Subcutaneous adipose tissue (tissue), 4 donors: ENCODE data around the gene GNAQ. TPM values are rescaled to one million over a fixed set of nuclear protein-coding genes. Genes with fewer than 3 reads are reported as not detected.

ENCODE experiments used
- total RNA-seq, 4 donors: library from RNA; depleted of rRNA; stranded (reverse); fragments of >200 nt; gene quantifications; one replicate each; pipeline ENCODE4 v1.1.0, GENCODE V29; 2016
- TF ChIP-seq, protein P1 (sequence below): fragments of 450-650 bp; IDR thresholded peaks from one replicate; pipeline ENCODE4 v1.5.1; 2016; ENCODE audit warnings: low read depth, mild to moderate bottlenecking, control low read depth, antibody characterized with exemption, moderate library complexity

GNAQ gene
- total RNA-seq, 4 donors from 2014 or later = 41.8 to 100 (median 45.5) TPM

DNA sequence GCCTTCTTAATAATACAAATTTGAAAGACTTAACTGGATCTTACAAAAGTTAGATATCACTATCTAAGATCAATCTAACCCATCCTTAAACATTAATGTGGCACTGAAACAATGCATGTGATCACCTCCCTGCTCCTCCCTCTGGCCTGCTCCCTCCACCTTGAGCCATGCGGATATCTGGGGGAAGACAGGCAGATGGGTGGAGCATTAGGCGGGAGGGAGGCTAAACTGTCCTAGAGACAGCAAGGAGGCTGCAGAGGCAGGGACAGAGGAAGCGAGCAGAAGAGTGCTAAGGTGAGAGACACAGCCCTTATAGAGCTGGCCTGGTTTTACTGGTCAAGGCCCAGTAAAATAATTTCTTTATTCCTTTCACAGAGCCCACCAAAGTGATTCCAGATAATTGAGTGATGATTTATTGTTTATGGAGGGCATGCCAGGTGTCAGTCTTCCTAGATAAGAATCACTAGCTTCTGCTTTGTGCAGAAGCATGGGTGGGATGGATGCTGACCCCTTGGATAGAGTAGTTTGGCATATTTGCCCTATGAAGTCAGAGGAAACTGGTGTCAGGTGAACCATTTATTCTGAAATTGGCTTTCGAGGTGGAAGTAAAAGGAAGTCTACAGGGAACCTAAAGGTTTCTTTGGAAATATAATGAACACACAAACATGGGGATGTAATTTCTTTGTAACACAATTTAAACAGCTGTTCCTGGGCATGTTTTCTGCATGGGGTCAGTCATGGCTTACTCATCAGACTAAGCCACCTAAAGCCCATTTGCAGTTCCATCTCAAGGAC lies 188.3 kb downstream of the GNAQ start:
- TF ChIP-seq, protein P1, sequence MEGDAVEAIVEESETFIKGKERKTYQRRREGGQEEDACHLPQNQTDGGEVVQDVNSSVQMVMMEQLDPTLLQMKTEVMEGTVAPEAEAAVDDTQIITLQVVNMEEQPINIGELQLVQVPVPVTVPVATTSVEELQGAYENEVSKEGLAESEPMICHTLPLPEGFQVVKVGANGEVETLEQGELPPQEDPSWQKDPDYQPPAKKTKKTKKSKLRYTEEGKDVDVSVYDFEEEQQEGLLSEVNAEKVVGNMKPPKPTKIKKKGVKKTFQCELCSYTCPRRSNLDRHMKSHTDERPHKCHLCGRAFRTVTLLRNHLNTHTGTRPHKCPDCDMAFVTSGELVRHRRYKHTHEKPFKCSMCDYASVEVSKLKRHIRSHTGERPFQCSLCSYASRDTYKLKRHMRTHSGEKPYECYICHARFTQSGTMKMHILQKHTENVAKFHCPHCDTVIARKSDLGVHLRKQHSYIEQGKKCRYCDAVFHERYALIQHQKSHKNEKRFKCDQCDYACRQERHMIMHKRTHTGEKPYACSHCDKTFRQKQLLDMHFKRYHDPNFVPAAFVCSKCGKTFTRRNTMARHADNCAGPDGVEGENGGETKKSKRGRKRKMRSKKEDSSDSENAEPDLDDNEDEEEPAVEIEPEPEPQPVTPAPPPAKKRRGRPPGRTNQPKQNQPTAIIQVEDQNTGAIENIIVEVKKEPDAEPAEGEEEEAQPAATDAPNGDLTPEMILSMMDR = no peak

DNA sequence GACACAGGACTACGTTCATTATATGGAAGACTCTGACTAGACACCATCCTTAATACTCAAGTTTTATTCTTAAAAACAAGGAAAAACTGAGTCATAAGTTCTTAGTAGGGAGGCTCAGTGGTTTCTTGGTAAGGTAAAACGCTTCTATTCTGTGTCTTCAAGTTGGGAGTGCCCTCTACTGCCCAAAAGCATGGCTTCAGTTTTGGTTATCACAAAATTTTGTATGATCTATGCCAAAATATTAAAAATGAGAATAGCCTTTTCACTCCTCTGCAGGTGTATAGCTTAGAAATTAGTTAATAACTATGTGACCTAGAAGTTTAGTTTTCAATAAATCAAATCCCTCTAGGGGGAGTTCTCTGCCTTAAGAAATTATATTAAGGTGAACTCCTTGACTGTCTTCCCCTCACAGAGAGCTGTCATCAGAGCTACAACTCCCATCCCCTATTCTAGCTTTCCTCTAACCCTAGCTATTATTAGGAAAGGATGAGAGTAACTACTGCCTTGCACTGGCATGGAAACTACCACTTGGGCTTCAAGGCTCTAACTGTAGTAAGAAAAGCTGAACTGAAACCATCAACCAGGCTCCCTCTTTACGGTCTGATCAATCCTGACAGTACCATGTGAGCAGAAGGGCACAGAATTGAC lies 189.7 kb downstream of the GNAQ start:
- TF ChIP-seq, protein P1 = no peak

DNA sequence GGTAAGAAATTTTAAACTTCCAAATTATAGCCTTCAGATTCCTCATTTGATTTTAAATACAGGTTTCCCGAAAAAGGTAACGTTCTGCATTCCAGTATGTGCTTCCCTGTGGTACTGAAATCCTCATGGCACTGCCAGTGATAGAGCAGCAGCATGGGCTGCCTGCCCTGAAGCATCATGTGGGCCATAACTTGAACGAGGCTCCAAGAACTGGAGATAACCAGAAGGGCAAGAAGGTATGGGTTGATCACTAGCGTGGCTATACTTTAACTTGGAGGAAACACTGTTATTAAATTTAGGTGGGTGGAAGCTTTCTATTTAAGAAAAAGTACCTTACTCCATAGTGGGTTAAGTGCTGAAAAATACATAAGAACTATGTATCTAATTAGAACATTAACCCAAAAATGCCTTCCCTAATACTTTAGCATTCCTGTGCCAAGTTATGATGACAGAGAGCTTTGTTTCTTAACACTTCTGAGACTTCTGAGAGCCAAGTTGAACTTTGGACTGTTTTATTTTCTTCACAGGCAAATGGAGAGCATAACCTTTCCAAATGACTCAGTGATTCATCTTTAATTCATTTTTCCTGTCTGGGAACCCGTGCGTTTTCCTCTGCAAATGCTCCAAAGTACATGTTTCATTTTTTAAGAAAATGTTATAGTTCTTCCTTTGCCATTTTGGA lies 192.0 kb downstream of the GNAQ start:
- TF ChIP-seq, protein P1 = no peak

DNA sequence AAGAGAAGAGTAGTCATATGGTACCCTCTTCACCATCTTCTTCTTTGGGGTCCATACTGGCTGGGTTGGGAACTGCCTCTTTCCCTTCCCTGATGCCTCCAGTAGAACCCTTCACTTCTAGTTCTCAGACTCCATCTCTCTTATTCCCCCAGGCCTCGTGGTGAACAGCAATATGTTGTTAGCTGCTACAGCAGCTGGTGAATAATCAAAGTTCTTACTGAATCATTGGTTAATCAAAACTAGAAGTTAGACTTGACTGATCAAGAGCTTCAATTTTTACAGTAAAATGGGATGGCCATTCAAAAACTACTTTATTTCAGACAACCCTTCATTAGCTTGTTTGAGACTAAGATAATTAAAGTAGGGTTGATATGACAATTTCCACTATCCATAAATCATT lies 192.6 kb downstream of the GNAQ start:
- TF ChIP-seq, protein P1 = no peak

DNA sequence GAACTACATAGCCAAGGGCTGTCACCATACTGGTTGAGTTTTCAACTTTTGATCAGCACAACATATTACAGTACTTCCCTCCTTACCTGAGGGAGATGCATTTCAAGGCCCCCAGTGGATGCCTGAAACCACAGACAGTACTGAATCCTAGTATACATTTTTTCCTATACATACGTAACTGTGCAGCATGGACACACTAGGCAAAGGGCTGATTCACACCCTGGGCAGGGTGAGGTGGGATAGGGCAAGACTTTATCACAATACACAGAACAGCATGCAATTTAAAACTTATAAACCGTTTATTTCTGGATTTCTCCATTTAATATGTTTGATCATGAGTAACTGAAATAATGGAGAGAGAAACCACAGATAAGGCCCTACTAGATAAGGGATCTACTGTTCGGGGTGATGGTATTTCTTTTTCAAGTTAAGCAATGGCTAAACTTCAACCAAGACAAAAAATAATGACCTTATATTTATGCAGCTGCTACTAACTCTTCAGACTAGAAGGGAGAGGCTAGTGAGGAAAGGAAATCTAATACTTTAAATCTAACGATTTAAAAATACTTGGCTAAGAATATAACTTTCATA lies 196.6 kb downstream of the GNAQ start:
- TF ChIP-seq, protein P1 = no peak

DNA sequence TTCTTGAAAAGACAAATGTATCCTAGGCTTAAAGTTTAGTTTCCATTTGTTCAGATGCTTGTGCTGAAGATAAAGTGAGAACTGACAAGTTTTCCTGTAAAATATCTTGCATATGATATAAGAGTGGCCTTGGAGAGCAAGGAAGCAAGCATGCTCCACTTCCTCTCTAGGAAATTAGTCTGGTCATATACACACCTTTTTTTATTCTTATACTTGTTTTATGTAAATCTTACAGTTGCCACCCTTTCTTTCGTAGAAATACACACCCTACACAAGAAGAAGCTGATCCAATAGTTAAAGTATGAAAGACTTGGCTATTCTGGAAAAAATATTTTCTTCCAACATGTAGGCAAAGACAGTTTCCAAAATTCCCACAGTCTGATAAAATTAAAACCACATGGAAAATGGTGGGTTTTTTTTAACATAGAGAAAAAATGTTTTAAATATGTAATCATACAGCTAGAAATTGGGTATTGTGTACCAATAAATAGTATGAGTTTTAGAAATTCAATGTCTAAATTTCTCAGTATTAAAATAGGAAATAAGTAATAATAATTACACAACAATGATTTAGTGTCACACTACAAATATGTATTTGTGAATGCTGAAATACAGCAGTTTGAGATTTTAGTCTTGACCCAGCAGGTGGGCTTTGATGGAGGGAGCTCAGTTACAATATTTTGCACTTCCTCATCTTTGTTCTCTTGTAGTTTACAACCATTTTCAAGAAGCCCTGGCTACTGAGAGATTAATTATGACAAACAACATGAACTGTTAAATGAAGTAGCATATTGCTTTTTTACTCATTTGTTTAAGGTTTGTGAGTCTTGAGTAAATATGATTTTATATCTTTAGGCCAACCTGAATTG lies 197.8 kb downstream of the GNAQ start:
- TF ChIP-seq, protein P1 = no peak
